Spleen (tissue), 11 donors: ENCODE data around the gene PNLIPRP2. TPM values are rescaled to one million over a fixed set of nuclear protein-coding genes. Genes with fewer than 3 reads are reported as not detected.

Experiments
- DNase-seq: peaks from one replicate; pipeline ENCODE4 v3.0.0-alpha.2; 2020
- H3K27ac ChIP-seq, 8 donors: fragments of 200-600 bp; sonication (generic) in 7 of 8; 1 replicate in 4 of 8; 2 replicates in 4 of 8; pipeline versions ENCODE4 v1.5.0 to v1.8.0; 2016 to 2021; ENCODE audit warnings: inconsistent platforms in 4 of 8, mild to moderate bottlenecking in 4 of 8, moderate library complexity in 1 of 8
- H3K27me3 ChIP-seq, 7 donors: fragments of 200-600 bp; sonication (generic) in 6 of 7; replicated peaks in 1 of 7; 1 replicate in 4 of 7; 2 replicates in 3 of 7; pipeline versions ENCODE4 v1.5.0 to v1.8.0; 2016 to 2021; ENCODE audit warnings: inconsistent platforms in 3 of 7, mild to moderate bottlenecking in 1 of 7
- H3K36me3 ChIP-seq, 6 donors: fragments of 200-600 bp; sonication (generic) in 5 of 6; 1 replicate in 4 of 6; 2 replicates in 2 of 6; pipeline versions ENCODE4 v1.5.0 to v1.8.0; 2016 to 2021; ENCODE audit warnings: inconsistent platforms in 2 of 6
- H3K4me1 ChIP-seq, 6 donors: fragments of 200-600 bp; sonication (generic) in 5 of 6; 1 replicate in 3 of 6; 2 replicates in 3 of 6; pipeline versions ENCODE4 v1.5.0 to v1.8.0; 2016 to 2021; ENCODE audit warnings: inconsistent platforms in 3 of 6
- H3K4me3 ChIP-seq, 8 donors: fragments of 200-600 bp; sonication (generic) in 7 of 8; 1 replicate in 4 of 8; 2 replicates in 4 of 8; pipeline versions ENCODE4 v1.5.0 to v1.8.0; 2016 to 2021; ENCODE audit warnings: inconsistent platforms in 4 of 8, mild to moderate bottlenecking in 4 of 8, moderate library complexity in 2 of 8
- H3K9me3 ChIP-seq, 8 donors: fragments of 200-600 bp; sonication (generic) in 7 of 8; 1 replicate in 4 of 8; 2 replicates in 4 of 8; pipeline versions ENCODE4 v1.5.0 to v1.8.0; 2016 to 2021; ENCODE audit warnings: inconsistent platforms in 4 of 8
- CTCF ChIP-seq, 11 experiments: fragments of 200-600 bp in 7 of 11; fragments of 450-650 bp in 4 of 11; sonication (generic) in 4 of 11; IDR thresholded peaks in 8 of 11; conservative IDR thresholded peaks in 3 of 11; 1 replicate in 7 of 11; 2 replicates in 4 of 11; pipeline versions ENCODE4 v1.4.0 to v1.8.0; 2016 to 2021; ENCODE audit warnings: antibody characterized with exemption in 11 of 11, inconsistent platforms in 4 of 11, mild to moderate bottlenecking in 1 of 11
- POLR2A ChIP-seq, 3 donors: fragments of 450-650 bp; IDR thresholded peaks; one replicate each; pipeline ENCODE4 v1.5.1; 2017; ENCODE audit warnings: antibody characterized with exemption in 3 of 3, mild to moderate bottlenecking in 1 of 3
- POLR2AphosphoS5 ChIP-seq, 3 donors: sonication (generic); formaldehyde crosslinking; IDR thresholded peaks; one replicate each; pipeline ENCODE4 v1.5.1; 2017; ENCODE audit warnings: antibody characterized with exemption in 3 of 3
- WGBS, 5 donors: extraction: QIAGEN DNeasy Blood & Tissue Kit in 3 of 5; methylation state at CpG; one replicate each; pipeline versions ENCODE4 v1.1.5 to v1.1.7; 2013 to 2018; 5-methylcytosine and 5-hydroxymethylcytosine counted together
- intact Hi-C: fragments of 100-400 bp; cut with DNase I; formaldehyde crosslinking; loops from one replicate; pipeline ENCODE4 v1.15.0; 2023; ENCODE audit warnings: low total_unique reads
- polyA plus RNA-seq, 3 donors: library from polyadenylated mRNA; stranded (reverse); fragments of 200-250 nt; gene quantifications; one replicate each; pipeline ENCODE4 v1.2.1, GENCODE V29; 2013
- total RNA-seq, 7 donors: library from RNA; depleted of rRNA in 3 of 7; stranded (reverse); fragments of >200 nt in 3 of 7; fragmentation: NEBNext Ultra II Directional in 4 of 7; extraction: Animal tissue kit (Norgen Biotek cat#: 25700) in 4 of 7; gene quantifications; one replicate each; pipeline versions ENCODE4 v1.1.0 to v1.2.1, GENCODE V29; 2016 to 2021
- donor health status: healthy with polysubstance abuse.
- donor health status: DM: no; HTN: no; CAD: no; lungs with moderate emphysema.
- donor health status: DM: no; HTN: no; CAD: no.
- donor health status: Bipolar disorder and iron deficiency.
- donor health status: healthy.
- donor health status: DM: no; HTN: no; CAD: no.
- donor health status: DM: yes; HTN: yes; CAD: no.

Gene PNLIPRP2
- total and polyA plus RNA-seq, 10 donors: 0.07 to 0.60 (median 0.26) TPM; not detected in 6

- no peaks in the 10 kb centered on the region for H3K27me3 ChIP-seq
- 54 to 65% (median 62%) methylated on average over 14 of the region's 14 CpGs for WGBS, 5 donors
- no peak for DNase-seq
- no peak overlapping the region for H3K27ac ChIP-seq
- TF ChIP-seq POLR2AphosphoS5 (IDR thresholded peaks at IDR 0.05) (no peak), CTCF (IDR thresholded peaks at IDR 0.05 in 8 of 11, conservative IDR thresholded peaks at IDR 0.05 in 3 of 11) (no peak), POLR2A (IDR thresholded peaks at IDR 0.05) (no peak)
- no peak overlapping the region for H3K4me3 ChIP-seq
- H3K36me3 ChIP-seq: peaks cover 0 to 5% (median 0%) of the 10 kb centered on the region in 6 donors
- no peaks in the 10 kb centered on the region for H3K9me3 ChIP-seq
- intact Hi-C loops: no loop called here
- H3K4me1 ChIP-seq: peaks cover 0 to 28% (median 2%) of the 10 kb centered on the region in 6 donors
Observed at GRCh38 chr10:116694243-116694926, 73.6 kb downstream of the PNLIPRP2 start.

Other genes with a start within 250 kb of the PNLIPRP2 start
- gene PNLIPRP3, start 193.1 kb upstream of the PNLIPRP2 start, total RNA-seq: not detected
- gene PNLIPRP3, start 193.1 kb upstream of the PNLIPRP2 start, polyA plus RNA-seq: not detected
- gene PNLIP, start 75.0 kb upstream of the PNLIPRP2 start, total RNA-seq: 1 to 10 TPM in 3 of 7 donors, not detected in 4; 1.2 to 3.0 (median 1.7) TPM
- gene PNLIP, start 75.0 kb upstream of the PNLIPRP2 start, polyA plus RNA-seq: under 1 TPM in 2 of 3 donors, not detected in 1; 0.18 to 0.20 TPM
- gene PNLIPRP1, start 30.0 kb upstream of the PNLIPRP2 start, total RNA-seq: 1 to 10 TPM in 2 of 7 donors, under 1 TPM in 1, not detected in 4; 0.43 to 1.2 (median 1.1) TPM
- under 1 TPM; 0.06 to 0.46 (median 0.23) TPM for gene PNLIPRP1, start 30.0 kb upstream of the PNLIPRP2 start, polyA plus RNA-seq
- 10 to 100 TPM in 4 of 7 donors, 1 to 10 TPM in 3; 5.6 to 16.5 (median 11.0) TPM for gene HSPA12A, start 121.6 kb downstream of the PNLIPRP2 start, total RNA-seq
- gene HSPA12A, start 121.6 kb downstream of the PNLIPRP2 start, polyA plus RNA-seq: 1 to 10 TPM; 1.5 to 3.6 (median 1.8) TPM
- gene ENO4, start 228.5 kb downstream of the PNLIPRP2 start, total RNA-seq: not detected
- gene ENO4, start 228.5 kb downstream of the PNLIPRP2 start, polyA plus RNA-seq: under 1 TPM in 2 of 3 donors, not detected in 1; 0.03 to 0.09 TPM